Endothelial cell of umbilical vein (primary cell): ENCODE measurements around the gene RNU2-63P. TPM values are rescaled to one million over a fixed set of nuclear protein-coding genes. Genes with fewer than 3 reads are reported as not detected.
"Not testable (repeated sequence)": the region's sequence is repeated elsewhere in the genome, so short reads cannot be mapped to it uniquely, and the experiment has no call there.

Experiments used
- BruUV-seq: library from RNA; stranded (reverse); fragments of 400-500 nt; replicated peaks from 2 replicates; lab custom pipeline; 2021; lab: Mats Ljungman, UMichigan
- CTCF ChIA-PET: fragments of 300-600, 350-600 bp; sonication (Branson Sonifier 250); formaldehyde crosslinking; loops from one replicate; lab custom pipeline; 2021; ENCODE audit warnings: antibody characterized with exemption, inconsistent platforms; lab: Charles Lee
- POLR2A ChIA-PET: fragments of 300-600, 350-600 bp; sonication (Branson Sonifier 250); formaldehyde crosslinking; loops from one replicate; lab custom pipeline; 2021; ENCODE audit warnings: antibody characterized with exemption, inconsistent platforms; lab: Charles Lee
- DNase-seq: peaks from one replicate; pipeline ENCODE4 v3.0.0-alpha.2; 2011; ENCODE audit warnings: low read depth, low spot score
- FAIRE-seq: peaks from 2 replicates; lab custom pipeline; 2011; peaks lifted over from hg19 to GRCh38; lab: Jason Lieb, UNC
- H2AFZ ChIP-seq: 2 replicates; pipeline ENCODE4 v1.6.0; 2012; ENCODE audit warnings: low read depth, low read length, control low read depth, inconsistent platforms
- H3K27ac ChIP-seq: 2 replicates; pipeline ENCODE4 v1.5.1; 2011; ENCODE audit warnings: low read depth, mild to moderate bottlenecking, control low read depth, low read length, moderate library complexity; ENCODE audit not compliant: insufficient read depth
- H3K27me3 ChIP-seq, 2 experiments: 2 replicates each; pipeline versions ENCODE4 v1.6.0 to v1.6.1; 2011; ENCODE audit warnings: low read length in 2 of 2, mixed read lengths in 1 of 2; ENCODE audit not compliant: control insufficient read depth in 2 of 2, insufficient read depth in 2 of 2
- H3K36me3 ChIP-seq, 2 experiments: 2 replicates in 1 of 2; 3 replicates in 1 of 2; pipeline ENCODE4 v1.5.1; 2011; ENCODE audit warnings: low read length in 2 of 2, mild to moderate bottlenecking in 1 of 2, moderate library complexity in 1 of 2; ENCODE audit not compliant: control insufficient read depth in 2 of 2, insufficient read depth in 2 of 2; ENCODE audit errors: extremely low read depth in 1 of 2
- H3K4me1 ChIP-seq: 3 replicates; pipeline ENCODE4 v1.5.1; 2011; ENCODE audit warnings: mild to moderate bottlenecking, low read length; ENCODE audit not compliant: control insufficient read depth, insufficient read depth; ENCODE audit errors: extremely low read depth
- H3K4me2 ChIP-seq: 2 replicates; pipeline ENCODE4 v1.6.1; 2011; ENCODE audit warnings: low read length, control low read depth, mixed read lengths; ENCODE audit not compliant: insufficient read depth
- H3K4me3 ChIP-seq, 3 experiments: fragments of 200-600 bp in 1 of 3; sonication (generic), shearing (Covaris generic) in 1 of 3; replicated peaks in 1 of 3; 2 replicates each; pipeline ENCODE4 v1.5.1; 2011 to 2016; ENCODE audit warnings: control low read depth in 3 of 3, low read length in 3 of 3, mild to moderate bottlenecking in 2 of 3, inconsistent platforms in 1 of 3, low read depth in 1 of 3, moderate library complexity in 1 of 3; ENCODE audit not compliant: insufficient read depth in 1 of 3
- H3K79me2 ChIP-seq: 2 replicates; pipeline ENCODE4 v1.6.0; 2012; ENCODE audit warnings: low read length, inconsistent platforms; ENCODE audit not compliant: control insufficient read depth, insufficient read depth
- H3K9ac ChIP-seq: replicated peaks from 2 replicates; pipeline ENCODE3; 2011; ENCODE audit warnings: low read length, control low read depth; ENCODE audit not compliant: insufficient read depth; ENCODE audit errors: extremely low read depth
- H3K9me1 ChIP-seq: replicated peaks from 3 replicates; pipeline ENCODE4 v1.6.0; 2011; ENCODE audit warnings: mild to moderate bottlenecking, low read length; ENCODE audit not compliant: control insufficient read depth, insufficient read depth; ENCODE audit errors: extremely low read depth
- H3K9me3 ChIP-seq: replicated peaks from 2 replicates; pipeline ENCODE4 v1.5.1; 2012; ENCODE audit warnings: low read length, inconsistent platforms; ENCODE audit not compliant: control insufficient read depth, insufficient read depth
- H4K20me1 ChIP-seq: replicated peaks from 2 replicates; pipeline ENCODE3; 2011; ENCODE audit warnings: mild to moderate bottlenecking, low read length; ENCODE audit not compliant: control insufficient read depth, insufficient read depth; ENCODE audit errors: extremely low read depth
- dilution Hi-C: fragments of 300-500 bp; cut with MboI; formaldehyde crosslinking; loops from one replicate; pipeline ENCODE4 v1.15.0; 2019; ENCODE audit warnings: low sequenced_read_pairs; ENCODE audit not compliant: extremely low pct_ligation_motif_present
- intact Hi-C: fragments of 100-400 bp; cut with micrococcal nuclease; formaldehyde crosslinking; loops from one replicate; pipeline ENCODE4 v1.10.0; 2022
- polyA plus RNA-seq, 4 experiments: library from polyadenylated mRNA; depleted of rRNA in 3 of 4; stranded (reverse) in 3 of 4; unstranded in 1 of 4; fragments of >200 nt; gene quantifications; 2 replicates each; pipeline versions ENCODE4 v1.2.1 to v1.2.3, GENCODE V29; 2011 to 2012; ENCODE audit warnings: missing spikeins in 1 of 4
- total RNA-seq: library from RNA; stranded (reverse); gene quantifications from 2 replicates; pipeline ENCODE4 v1.2.3, GENCODE V29; 2021

RNU2-63P gene
- total and polyA plus RNA-seq, 2 donors (not counting 3 experiments of a cell fraction or from before 2014, with no cell fraction given), result not detected

- H3K9me1 ChIP-seq, H3K27ac ChIP-seq, H3K9me3 ChIP-seq, dilution Hi-C loops, H3K27me3 ChIP-seq, H3K79me2 ChIP-seq, H3K36me3 ChIP-seq, FAIRE-seq, DNase-seq, BruUV-seq, POLR2A ChIA-PET, H2AFZ ChIP-seq, H3K4me1 ChIP-seq, H3K4me3 ChIP-seq, H4K20me1 ChIP-seq, H3K4me2 ChIP-seq, H3K9ac ChIP-seq, intact Hi-C loops, CTCF ChIA-PET: not testable (repeated sequence)
These were observed 23.8 kb downstream of the RNU2-63P start for GRCh38 chr2:87992569-87992968.

- H3K9me1 ChIP-seq, dilution Hi-C loops, H3K27ac ChIP-seq, H3K9me3 ChIP-seq, H3K79me2 ChIP-seq, H4K20me1 ChIP-seq, H3K36me3 ChIP-seq, DNase-seq, H2AFZ ChIP-seq, CTCF ChIA-PET, BruUV-seq, FAIRE-seq, intact Hi-C loops, POLR2A ChIA-PET, H3K4me3 ChIP-seq, H3K4me2 ChIP-seq, H3K4me1 ChIP-seq, H3K9ac ChIP-seq, H3K27me3 ChIP-seq: not testable (repeated sequence)
These were observed 28.9 kb downstream of the RNU2-63P start for GRCh38 chr2:87987473-87987872.

- FAIRE-seq, H2AFZ ChIP-seq, H3K27me3 ChIP-seq, dilution Hi-C loops, DNase-seq, CTCF ChIA-PET, H3K4me3 ChIP-seq, H3K27ac ChIP-seq, BruUV-seq, H3K36me3 ChIP-seq, H4K20me1 ChIP-seq, H3K4me2 ChIP-seq, H3K9me1 ChIP-seq, H3K4me1 ChIP-seq, H3K9me3 ChIP-seq, H3K79me2 ChIP-seq, POLR2A ChIA-PET, H3K9ac ChIP-seq, intact Hi-C loops: not testable (repeated sequence)
These were observed 30.4 kb downstream of the RNU2-63P start for GRCh38 chr2:87985902-87986301.

- FAIRE-seq, H3K27me3 ChIP-seq, H3K4me2 ChIP-seq, H3K4me3 ChIP-seq, DNase-seq, H3K9me3 ChIP-seq, H3K9ac ChIP-seq, intact Hi-C loops, H4K20me1 ChIP-seq, H3K4me1 ChIP-seq, H3K79me2 ChIP-seq, H3K27ac ChIP-seq, H3K9me1 ChIP-seq, BruUV-seq, H2AFZ ChIP-seq, POLR2A ChIA-PET, dilution Hi-C loops, CTCF ChIA-PET, H3K36me3 ChIP-seq: not testable (repeated sequence)
These were observed 35.2 kb downstream of the RNU2-63P start for GRCh38 chr2:87981182-87981581.
